ENCODE data around the gene XAGE1A.

GRCh38 chrX:52509916-52510315 lies 14.3 kb downstream of the XAGE1A start:
- TF ChIP-seq POLR2A (IDR thresholded peaks at IDR 0.05) = no peak
- no peak for TF ChIP-seq CTCF (IDR thresholded peaks at IDR 0.05 in 8 of 11, conservative IDR thresholded peaks at IDR 0.05 in 3 of 11)
